Kidney (tissue), 14 donors: ENCODE results near the gene USH1G. TPM values are rescaled to one million over a fixed set of nuclear protein-coding genes. Genes with fewer than 3 reads are reported as not detected.

Experiments used
- DNase-seq, 5 donors: peaks; one replicate each; pipeline ENCODE4 v3.0.0-alpha.2; 2013 to 2020
- FAIRE-seq: peaks from 2 replicates; lab custom pipeline; 2012; peaks lifted over from hg19 to GRCh38; lab: Jason Lieb, UNC
- H3K27ac ChIP-seq, 2 donors: one replicate each; pipeline ENCODE4 v1.7.0; 2013; ENCODE audit warnings: low read depth in 2 of 2, low read length in 2 of 2, inconsistent platforms in 1 of 2
- H3K27me3 ChIP-seq: one replicate; pipeline ENCODE4 v1.7.1; 2013; ENCODE audit warnings: low read length, inconsistent platforms; ENCODE audit not compliant: control insufficient read depth, insufficient read depth
- H3K36me3 ChIP-seq, 3 donors: one replicate each; pipeline versions ENCODE4 v1.7.0 to v1.7.1; 2013; ENCODE audit warnings: low read length in 3 of 3, control low read depth in 1 of 3, inconsistent platforms in 1 of 3; ENCODE audit not compliant: insufficient read depth in 3 of 3, control insufficient read depth in 2 of 3
- H3K4me1 ChIP-seq, 3 donors: one replicate each; pipeline versions ENCODE4 v1.7.0 to v1.7.1; 2013; ENCODE audit warnings: low read length in 3 of 3, inconsistent platforms in 1 of 3, low read depth in 1 of 3; ENCODE audit not compliant: control insufficient read depth in 2 of 3, insufficient read depth in 2 of 3
- H3K4me3 ChIP-seq, 3 donors: one replicate each; pipeline versions ENCODE4 v1.7.0 to v1.8.1; 2013; ENCODE audit warnings: low read length in 3 of 3, control low read depth in 1 of 3, inconsistent platforms in 1 of 3
- H3K9ac ChIP-seq, 3 donors: one replicate each; pipeline versions ENCODE4 v1.7.0 to v1.7.1; 2013; ENCODE audit warnings: low read length in 3 of 3, control low read depth in 1 of 3, inconsistent platforms in 1 of 3
- H3K9me3 ChIP-seq, 3 donors: one replicate each; pipeline versions ENCODE4 v1.7.0 to v1.7.1; 2013; ENCODE audit warnings: low read length in 3 of 3, control low read depth in 1 of 3, inconsistent platforms in 1 of 3; ENCODE audit not compliant: control insufficient read depth in 2 of 3, insufficient read depth in 1 of 3
- intact Hi-C: fragments of 100-400 bp; cut with DNase I; formaldehyde crosslinking; loops from one replicate; pipeline ENCODE4 v1.11.1; 2022
- polyA plus RNA-seq: library from polyadenylated mRNA; stranded (reverse); fragments of 350-450 nt; fragmentation: Illumina TruSeq; extraction: RNeasy Lipid Tissue Mini Kit (QIAGEN cat#74804); gene quantifications from one replicate; pipeline ENCODE4 v1.2.3, GENCODE V29; 2014; ENCODE audit warnings: low read depth, low replicate concordance; ENCODE audit not compliant: insufficient read depth
- total RNA-seq: library from RNA; stranded (reverse); fragmentation: NEBNext Ultra II Directional; extraction: Animal tissue kit (Norgen Biotek cat#: 25700); gene quantifications from one replicate; pipeline ENCODE4 v1.2.1, GENCODE V29; 2021
- TF ChIP-seq, protein P1 (sequence below): IDR thresholded peaks from 3 replicates; pipeline ENCODE4 v1.5.1; 2012; ENCODE audit warnings: mild to moderate bottlenecking, moderate library complexity, borderline replicate concordance; ENCODE audit not compliant: insufficient read depth; ENCODE audit errors: extremely low read depth
- donor health status: control.
- donor health status: control.
- donor health status: control.
- donor health status: control.
- donor health status: control.
- donor health status: DM: yes; HTN: yes; CAD: no.
- donor health status: Normal renal cell carcinoma (clear cell type).

Gene USH1G
- total and polyA plus RNA-seq, 2 donors from 2014 or later = 0.17 to 0.22 TPM

DNA sequence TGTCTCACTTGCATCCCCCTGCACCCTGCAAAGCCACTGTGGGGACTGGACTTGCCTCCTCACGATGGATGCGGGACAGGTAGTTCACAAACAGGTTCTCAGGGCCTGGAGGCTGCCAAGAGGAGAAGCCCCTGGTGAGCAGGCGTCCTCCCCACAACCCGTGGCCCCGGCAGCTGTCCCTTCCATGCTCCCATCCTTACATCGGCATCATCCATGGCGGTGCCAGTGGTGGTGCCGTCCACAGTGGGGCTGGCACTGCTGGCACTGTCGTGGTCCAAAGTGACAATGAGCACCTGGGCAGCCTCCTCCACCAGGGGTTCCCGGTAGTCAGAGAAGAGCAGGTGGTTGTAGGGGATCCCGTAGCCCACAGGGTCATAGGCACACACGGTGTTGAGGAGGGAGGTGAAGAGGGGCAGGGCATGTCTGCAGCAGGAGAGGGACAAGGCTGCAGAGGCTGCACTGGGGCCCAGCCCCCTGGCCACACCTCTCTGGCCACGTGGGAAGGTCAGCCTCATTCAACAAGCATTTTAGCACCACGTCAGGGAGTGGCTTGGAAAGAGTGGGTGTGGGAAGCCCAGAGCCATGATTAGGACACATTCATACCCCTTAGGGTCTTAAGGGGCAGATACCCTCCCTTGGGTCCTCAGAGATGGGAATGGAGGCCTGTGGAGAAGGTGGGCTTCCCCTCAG lies 36.9 kb upstream of the USH1G start:
- FAIRE-seq (no peak), DNase-seq (peak in 1 of 5 donors; percentile 55)
- Histone ChIP-seq H3K27me3 (no peaks in the 10 kb centered on the region), H3K4me3 (no peak overlapping the region), H3K9ac (no peak overlapping the region), H3K36me3 (no peaks in the 10 kb centered on the region), H3K4me1 (peaks cover 0 to 2% (median 0%) of the 10 kb centered on the region in 3 donors), H3K9me3 (no peaks in the 10 kb centered on the region), H3K27ac (no peak overlapping the region)
- intact Hi-C loops = no loop called here
- TF ChIP-seq, protein P1, sequence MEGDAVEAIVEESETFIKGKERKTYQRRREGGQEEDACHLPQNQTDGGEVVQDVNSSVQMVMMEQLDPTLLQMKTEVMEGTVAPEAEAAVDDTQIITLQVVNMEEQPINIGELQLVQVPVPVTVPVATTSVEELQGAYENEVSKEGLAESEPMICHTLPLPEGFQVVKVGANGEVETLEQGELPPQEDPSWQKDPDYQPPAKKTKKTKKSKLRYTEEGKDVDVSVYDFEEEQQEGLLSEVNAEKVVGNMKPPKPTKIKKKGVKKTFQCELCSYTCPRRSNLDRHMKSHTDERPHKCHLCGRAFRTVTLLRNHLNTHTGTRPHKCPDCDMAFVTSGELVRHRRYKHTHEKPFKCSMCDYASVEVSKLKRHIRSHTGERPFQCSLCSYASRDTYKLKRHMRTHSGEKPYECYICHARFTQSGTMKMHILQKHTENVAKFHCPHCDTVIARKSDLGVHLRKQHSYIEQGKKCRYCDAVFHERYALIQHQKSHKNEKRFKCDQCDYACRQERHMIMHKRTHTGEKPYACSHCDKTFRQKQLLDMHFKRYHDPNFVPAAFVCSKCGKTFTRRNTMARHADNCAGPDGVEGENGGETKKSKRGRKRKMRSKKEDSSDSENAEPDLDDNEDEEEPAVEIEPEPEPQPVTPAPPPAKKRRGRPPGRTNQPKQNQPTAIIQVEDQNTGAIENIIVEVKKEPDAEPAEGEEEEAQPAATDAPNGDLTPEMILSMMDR = no peak

DNA sequence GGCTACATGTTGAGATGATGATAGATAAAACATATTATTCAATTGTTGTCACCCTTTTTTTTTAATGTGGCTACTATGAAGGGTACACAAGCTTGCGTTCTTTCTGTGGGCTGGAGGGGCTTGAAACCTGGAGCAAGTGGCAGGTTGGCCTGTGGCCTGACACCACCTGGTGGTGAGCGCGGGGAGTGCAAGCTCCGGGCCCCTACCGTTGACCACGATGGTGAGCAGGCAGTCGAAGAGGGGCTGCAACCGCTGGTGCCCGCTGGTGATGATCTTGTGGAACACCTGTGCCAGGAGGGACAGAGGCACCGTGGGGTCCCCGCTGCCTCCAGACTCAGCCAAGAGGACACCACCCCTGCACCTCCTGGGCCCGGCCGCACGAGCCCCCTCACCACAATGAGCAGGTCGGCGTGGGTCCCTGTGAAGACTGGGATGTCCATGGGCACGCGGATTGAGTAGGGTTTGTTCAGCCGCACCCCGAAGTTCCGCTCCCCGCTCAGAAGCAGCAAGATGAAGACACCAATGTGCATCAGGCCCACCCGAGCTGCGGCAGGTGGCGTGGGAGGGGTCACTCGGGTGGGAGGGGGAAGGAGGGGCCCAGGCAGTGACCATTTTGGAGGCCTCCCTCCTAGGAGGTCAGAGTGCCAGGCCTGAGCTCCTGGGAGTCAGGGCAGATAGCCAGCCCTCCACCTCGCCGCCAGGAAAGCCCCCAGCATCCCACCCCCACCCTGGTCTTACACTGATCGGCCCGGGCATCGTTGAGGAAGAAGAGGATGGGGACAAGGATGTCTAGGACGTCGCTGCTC lies 35.1 kb upstream of the USH1G start:
- H3K9ac ChIP-seq = no peak overlapping the region
- TF ChIP-seq, protein P1 = peak; percentile 84
- no peaks in the 10 kb centered on the region for H3K9me3 ChIP-seq
- H3K36me3 ChIP-seq = no peaks in the 10 kb centered on the region
- H3K27ac ChIP-seq = no peak overlapping the region
- intact Hi-C loops = no loop called here
- H3K4me3 ChIP-seq = no peak overlapping the region
- no peak for FAIRE-seq
- H3K27me3 ChIP-seq = no peaks in the 10 kb centered on the region
- peak; percentile 74 to 87 (median 79) for DNase-seq
- peaks cover 0 to 2% (median 0%) of the 10 kb centered on the region in 3 donors for H3K4me1 ChIP-seq

DNA sequence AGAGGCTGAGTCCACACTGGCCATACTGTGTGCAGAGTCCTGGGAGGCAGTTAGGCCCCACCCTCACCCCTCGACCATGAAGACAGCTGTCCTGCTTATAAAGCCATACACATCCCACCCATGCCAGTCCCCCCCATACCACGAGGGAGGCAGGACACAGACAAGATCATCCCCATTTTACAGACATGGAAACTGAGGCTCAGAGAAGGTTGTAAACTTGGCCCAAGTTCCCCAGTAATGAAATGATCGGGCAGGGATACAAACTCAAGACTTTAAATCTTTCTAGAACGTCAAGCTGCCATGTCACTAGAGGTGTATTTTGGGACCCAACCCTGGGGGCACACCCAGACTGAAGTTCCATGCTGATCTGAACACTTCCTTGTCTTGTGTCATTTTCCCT lies 33.0 kb upstream of the USH1G start:
- intact Hi-C loops = no loop called here
- no peak overlapping the region for H3K4me3 ChIP-seq
- H3K9ac ChIP-seq = no peak overlapping the region
- TF ChIP-seq, protein P1 = no peak
- H3K36me3 ChIP-seq = no peaks in the 10 kb centered on the region
- H3K9me3 ChIP-seq = no peaks in the 10 kb centered on the region
- H3K4me1 ChIP-seq = no peaks in the 10 kb centered on the region
- no peak overlapping the region for H3K27ac ChIP-seq
- H3K27me3 ChIP-seq = no peaks in the 10 kb centered on the region
- DNase-seq (no peak), FAIRE-seq (no peak)
